Fibroblast of skin of right quadriceps (primary cell): ENCODE results near the gene KCNJ10.

Experiments
- DNase-seq: peaks from one replicate; pipeline ENCODE4 v3.0.0-alpha.2; 2013

The KCNJ10 gene

GRCh38 chr1:160020196-160020595, 49.8 kb downstream of the KCNJ10 start:
- DNase-seq, result no peak

- peak; percentile 47 for DNase-seq
Measured at GRCh38 chr1:160018900-160019299, 51.1 kb downstream of the KCNJ10 start.

GRCh38 chr1:160018347-160018746, 51.6 kb downstream of the KCNJ10 start:
- DNase-seq, result no peak

GRCh38 chr1:160017592-160017991, 52.4 kb downstream of the KCNJ10 start:
- DNase-seq, result no peak

- DNase-seq, result no peak
Measured at GRCh38 chr1:160011781-160012180, 58.2 kb downstream of the KCNJ10 start.

GRCh38 chr1:160009801-160010200, 60.2 kb downstream of the KCNJ10 start:
- DNase-seq, result no peak

- DNase-seq, result no peak
Measured at GRCh38 chr1:160009081-160009480, 60.9 kb downstream of the KCNJ10 start.

GRCh38 chr1:160007577-160008200, 62.3 kb downstream of the KCNJ10 start:
- peak; percentile 31 for DNase-seq

GRCh38 chr1:160006312-160006940, 63.5 kb downstream of the KCNJ10 start:
- DNase-seq, result peak; percentile 63

GRCh38 chr1:160005070-160005469, 64.9 kb downstream of the KCNJ10 start:
- DNase-seq, result no peak

GRCh38 chr1:160004425-160004824, 65.5 kb downstream of the KCNJ10 start:
- DNase-seq, result no peak

GRCh38 chr1:160004001-160004400, 66.0 kb downstream of the KCNJ10 start:
- DNase-seq, result no peak

GRCh38 chr1:160001440-160001839, 68.5 kb downstream of the KCNJ10 start:
- DNase-seq, result no peak

GRCh38 chr1:159999204-159999603, 70.8 kb downstream of the KCNJ10 start:
- DNase-seq, result peak; percentile 25

GRCh38 chr1:159996653-159997052, 73.3 kb downstream of the KCNJ10 start:
- DNase-seq, result peak; percentile 93

- DNase-seq, result no peak
Measured at GRCh38 chr1:159994896-159995295, 75.1 kb downstream of the KCNJ10 start.

GRCh38 chr1:159993911-159994310, 76.0 kb downstream of the KCNJ10 start:
- DNase-seq, result no peak

GRCh38 chr1:159992161-159992560, 77.8 kb downstream of the KCNJ10 start:
- no peak for DNase-seq

GRCh38 chr1:159991513-159991912, 78.4 kb downstream of the KCNJ10 start:
- peak; percentile 5 for DNase-seq

GRCh38 chr1:159990005-159990404, 80.0 kb downstream of the KCNJ10 start:
- no peak for DNase-seq

GRCh38 chr1:159989581-159989980, 80.4 kb downstream of the KCNJ10 start:
- no peak for DNase-seq

- DNase-seq, result no peak
Measured at GRCh38 chr1:159988006-159988405, 82.0 kb downstream of the KCNJ10 start.

GRCh38 chr1:159987186-159987585, 82.8 kb downstream of the KCNJ10 start:
- DNase-seq, result no peak

- DNase-seq, result no peak
Measured at GRCh38 chr1:159986531-159986930, 83.4 kb downstream of the KCNJ10 start.

- DNase-seq, result no peak
Measured at GRCh38 chr1:159986093-159986492, 83.9 kb downstream of the KCNJ10 start.
